A549 (cell line): ENCODE data around the gene LCN2.

Experiments used
- CTCF ChIP-seq: fragments of >200 bp; sonication (Bioruptor Twin); formaldehyde crosslinking; IDR thresholded peaks from 3 replicates; pipeline ENCODE4 v1.5.1; 2016
- EHMT2 ChIP-seq: fragments of 200-600 bp; sonication (generic); IDR thresholded peaks from 2 replicates; pipeline ENCODE4 v1.6.1; 2016; ENCODE audit warnings: antibody characterized with exemption, low read depth, mild to moderate bottlenecking, moderate library complexity
- HMGXB4 ChIP-seq: fragments of 250-450 bp; sonication (Bioruptor Pico); IDR thresholded peaks from 2 replicates; pipeline ENCODE4 v1.5.0; 2021; ENCODE audit warnings: mild to moderate bottlenecking, moderate library complexity, borderline replicate concordance
- RFX5 ChIP-seq: fragments of 450-650 bp; IDR thresholded peaks from 2 replicates; pipeline ENCODE4 v1.7.1; 2014; ENCODE audit warnings: antibody characterized with exemption, mild to moderate bottlenecking, moderate library complexity
- SREBF2 ChIP-seq: fragments of 450-650 bp; IDR thresholded peaks from 2 replicates; pipeline ENCODE4 v1.6.1; 2014; ENCODE audit warnings: mild to moderate bottlenecking, moderate library complexity
- USF2 ChIP-seq: fragments of 450-650 bp; IDR thresholded peaks from 2 replicates; pipeline ENCODE4 v1.6.1; 2014; ENCODE audit warnings: antibody characterized with exemption

DNA sequence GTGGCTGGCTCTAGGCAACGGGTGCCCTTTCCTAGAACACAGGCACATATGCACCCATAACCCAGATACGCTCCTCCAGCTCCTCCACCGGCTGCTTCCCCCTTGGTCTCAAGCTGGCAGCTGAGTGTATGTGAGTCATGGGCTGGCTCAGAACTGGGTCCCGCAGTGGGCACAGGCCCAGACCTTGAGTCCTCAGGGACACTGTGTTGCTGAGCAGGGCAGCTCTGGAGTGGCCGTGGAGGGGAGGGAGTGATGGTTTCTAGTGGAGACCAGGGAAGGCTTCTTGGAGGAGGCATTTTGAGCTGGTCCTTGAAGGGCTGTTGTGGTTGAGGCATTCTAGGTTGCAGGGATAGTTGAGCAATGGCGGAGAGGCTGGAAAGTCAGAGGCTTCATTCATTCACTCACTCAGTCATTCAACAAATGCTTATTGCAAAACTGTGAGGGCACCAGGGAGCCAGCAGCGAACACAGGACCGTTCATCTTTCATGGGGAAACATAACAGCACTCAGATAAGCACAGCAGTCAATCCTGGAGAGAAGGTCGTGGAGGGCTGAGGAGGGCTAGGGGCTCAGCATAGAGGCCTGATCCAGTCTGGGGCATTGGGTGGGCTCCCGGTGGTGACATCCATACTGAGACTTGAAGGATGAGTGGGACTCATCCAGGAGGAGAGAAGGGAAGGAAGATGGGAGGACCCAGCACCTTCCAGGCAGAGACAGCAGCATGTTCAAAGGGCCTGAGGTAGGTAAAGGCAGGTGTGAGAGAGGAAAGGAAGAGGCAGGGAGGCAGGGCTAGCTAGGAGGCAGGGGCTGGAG is 13.2 kb downstream of the LCN2 start:
- TF ChIP-seq HMGXB4 (CRISPR knock-in tag) (no peak), CTCF (no peak), EHMT2 (no peak), RFX5 (no peak), SREBF2 (no peak), USF2 (no peak)
